Right forelimb (tissue), 1 donor: Measurements from ENCODE around the gene EFTUD2.
"Not testable (repeated sequence)": the region's sequence is repeated elsewhere in the genome, so short reads cannot be mapped to it uniquely, and the experiment has no call there.

Experiments used
- DNase-seq: peaks from one replicate; pipeline ENCODE4 v3.0.0-alpha.2; 2018

The EFTUD2 gene

DNA sequence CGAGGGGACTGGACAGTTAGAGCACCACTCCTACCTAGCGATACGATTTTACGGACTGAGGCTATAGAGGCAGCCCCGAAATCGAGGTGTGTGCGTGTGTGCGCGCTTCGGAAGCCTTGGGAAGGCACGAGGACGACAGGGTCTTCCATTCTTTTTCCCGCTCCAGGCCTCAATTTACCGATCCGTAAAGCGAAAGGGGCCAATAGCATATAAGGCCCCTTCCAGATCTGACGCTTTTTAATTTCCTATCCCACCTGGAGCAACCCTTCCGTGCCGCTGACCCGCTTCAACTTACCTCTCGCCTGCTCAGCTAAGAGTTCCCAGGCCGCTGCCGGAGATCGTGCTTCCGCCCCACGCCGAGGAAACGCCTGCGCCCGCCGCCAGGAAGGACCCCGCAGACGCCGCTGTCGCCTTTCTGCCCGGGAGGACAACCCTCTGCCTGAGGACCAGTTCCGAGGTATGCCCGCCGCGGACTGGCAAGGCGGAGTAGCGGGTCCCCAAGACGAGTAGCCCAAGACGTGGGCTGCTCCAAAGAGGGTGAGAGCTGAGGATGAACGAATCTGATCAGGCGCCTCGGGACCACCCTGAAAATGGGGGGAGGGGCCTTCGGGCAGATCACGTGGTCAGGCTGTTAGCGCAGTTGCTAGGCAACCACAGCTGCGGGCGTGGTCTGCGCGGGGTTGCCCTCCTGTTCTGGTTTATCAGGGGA, at the start of gene EFTUD2:
EFTUD2 (minus strand) TSS at position 372 of the 709 bp plus-strand sequence. CDS start 4,924 bp downstream, outside the sequence.
- DNase-seq: peak; percentile 99

DNA sequence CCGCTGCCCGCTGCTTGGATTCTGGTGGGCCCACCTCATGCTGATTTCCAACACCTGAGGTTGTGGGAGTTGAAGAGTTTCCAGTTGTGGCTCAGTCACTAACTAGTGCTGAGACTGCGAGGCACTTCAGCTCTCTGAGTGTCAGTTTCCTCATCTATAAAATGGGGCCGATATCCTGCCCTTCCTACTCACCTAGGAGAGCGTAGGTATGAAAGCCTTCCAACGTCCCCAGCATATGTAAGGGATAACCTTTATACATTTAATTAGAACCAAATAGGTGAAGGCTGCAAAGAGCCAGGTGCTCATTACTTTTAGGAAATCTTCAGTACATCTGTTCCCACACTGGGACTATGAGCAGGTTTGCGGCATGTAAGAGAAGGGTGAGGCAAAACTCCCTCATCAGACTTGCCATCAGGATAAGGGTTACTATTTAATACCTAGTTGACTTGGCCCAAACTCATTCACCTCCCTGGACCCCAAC, 49.1 kb upstream of the EFTUD2 start:
- DNase-seq: no peak

DNA sequence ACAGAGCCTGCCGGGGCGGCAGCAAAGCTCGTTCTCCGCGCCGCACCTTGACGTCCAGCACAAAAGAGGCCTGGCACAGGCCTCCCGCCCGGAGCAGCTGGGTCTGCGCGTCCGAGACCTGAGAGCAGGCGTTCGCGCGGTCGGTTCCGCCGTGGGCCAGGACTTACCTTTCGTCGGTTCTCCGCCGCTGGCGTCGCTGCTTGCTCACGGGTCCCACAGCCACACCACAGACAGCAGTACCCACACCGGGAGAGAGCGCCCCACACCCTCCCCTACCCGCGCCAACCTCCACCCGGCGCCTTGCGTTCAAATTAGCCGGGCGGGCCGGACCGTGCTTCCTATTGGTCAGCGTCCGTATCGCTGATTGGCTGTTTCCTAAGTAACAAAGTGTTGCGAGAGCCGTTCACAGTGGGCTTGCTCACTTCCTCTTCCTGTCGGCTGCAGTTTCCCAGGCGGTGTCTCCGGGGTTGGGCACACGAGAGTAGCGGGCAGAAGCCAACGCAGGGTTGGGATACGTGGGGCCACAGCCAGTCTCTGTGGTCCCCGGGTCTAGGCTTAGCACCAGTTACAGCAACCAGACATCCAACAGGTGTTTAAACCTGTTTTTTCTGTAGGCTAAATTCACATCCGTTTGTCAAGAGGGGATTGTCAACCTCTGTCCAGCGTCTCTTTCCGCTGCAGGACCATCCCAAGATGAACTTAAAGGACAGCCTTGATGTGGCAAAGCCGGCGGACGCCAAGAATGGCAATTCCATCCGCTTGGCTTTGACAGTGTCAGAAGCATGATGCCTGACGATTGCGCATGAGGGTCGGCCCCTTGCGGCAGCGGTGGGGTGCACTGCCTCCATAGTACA, 48.4 kb upstream of the EFTUD2 start, which contains the start of gene KIF18B:
KIF18B (minus strand) TSS at position 313 of the 854 bp plus-strand sequence. CDS start 11,429 bp downstream, outside the sequence.
- DNase-seq: peak; percentile 90

DNA sequence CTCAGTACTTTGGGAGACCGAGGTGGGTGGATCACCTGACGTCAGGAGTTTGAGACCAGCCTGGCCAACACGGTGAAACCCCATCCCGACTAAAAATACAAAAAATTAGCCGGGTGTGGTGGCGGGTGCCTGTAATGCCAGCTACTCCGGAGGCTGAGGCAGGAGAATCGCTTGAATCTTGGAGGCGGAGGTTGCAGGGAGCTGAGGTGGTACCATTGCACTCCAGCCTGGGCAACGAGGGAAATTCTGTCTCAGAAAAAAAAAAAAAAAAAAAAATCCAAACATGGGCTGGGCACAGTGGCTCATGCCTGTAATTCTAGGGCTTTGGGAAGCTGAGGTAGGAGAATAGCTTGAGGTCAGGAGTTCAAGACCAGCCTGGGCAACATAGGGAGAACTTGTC, 46.4 kb upstream of the EFTUD2 start:
- DNase-seq: not testable (repeated sequence)

DNA sequence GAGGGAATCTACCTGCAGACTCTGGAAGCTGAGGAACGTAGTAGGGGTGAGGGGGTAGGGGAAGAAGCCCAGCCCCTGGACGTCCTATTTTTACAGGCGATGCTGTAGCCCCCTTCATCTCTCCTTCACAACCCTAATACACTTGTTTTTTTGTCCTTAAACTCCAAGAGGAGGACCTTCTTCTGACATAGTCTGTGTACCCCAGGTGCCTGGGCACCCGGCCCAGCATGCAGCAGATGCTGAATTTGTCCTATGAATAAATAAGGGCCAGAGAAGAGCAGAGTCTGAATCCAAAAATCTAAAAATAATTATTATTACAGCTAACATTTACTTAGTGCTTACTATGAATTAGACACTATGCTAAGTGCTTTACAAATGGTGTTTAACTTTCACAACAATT, 43.2 kb upstream of the EFTUD2 start:
- DNase-seq: no peak

DNA sequence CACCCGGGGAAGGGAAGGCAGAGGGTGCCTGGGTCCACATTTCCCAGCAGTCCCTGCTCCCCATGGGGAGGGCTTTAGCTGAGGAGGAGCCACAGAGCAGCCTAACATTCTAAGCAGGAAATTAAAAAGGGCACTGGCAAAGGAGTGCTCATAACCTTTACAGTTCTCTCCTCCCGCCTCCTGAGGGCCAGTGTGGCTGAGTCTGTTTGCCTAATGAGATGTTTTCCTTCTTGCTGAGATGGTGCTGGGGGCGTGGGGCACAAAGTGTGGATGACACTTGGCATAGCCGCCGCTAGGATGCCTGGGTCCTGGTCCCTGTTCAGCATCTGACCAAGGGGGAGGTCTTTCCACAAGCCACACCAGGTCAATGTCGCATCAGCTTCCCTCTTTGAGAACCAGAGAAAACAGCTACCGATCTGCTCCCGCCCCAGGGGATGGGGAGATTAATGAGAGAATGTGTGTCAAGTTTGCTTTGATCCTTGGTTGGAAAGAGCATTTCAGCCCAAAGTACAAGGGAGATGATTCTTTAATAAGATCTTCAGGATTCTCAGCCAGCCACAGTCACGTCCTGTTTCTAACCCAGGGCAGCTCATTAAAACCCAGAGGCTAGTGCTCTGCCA, 42.6 kb upstream of the EFTUD2 start:
- DNase-seq: no peak

DNA sequence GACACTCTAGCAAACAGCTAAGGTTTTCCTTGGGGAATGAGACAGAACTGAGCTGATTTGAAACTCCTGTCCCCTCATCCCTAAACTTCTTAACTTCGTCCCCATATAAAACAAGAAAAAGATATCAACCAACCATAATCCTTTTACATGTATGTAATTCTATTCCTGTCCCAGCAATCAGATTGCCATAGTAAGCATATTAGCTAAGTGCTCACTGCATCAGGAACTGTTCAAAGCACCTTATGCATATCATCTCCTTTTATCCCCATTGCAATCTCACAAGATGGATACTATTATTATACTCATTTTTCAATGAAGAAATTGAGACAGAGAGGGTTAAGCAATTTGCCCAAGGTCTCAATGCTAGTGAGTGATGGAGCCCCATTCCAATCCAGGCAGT, 41.5 kb upstream of the EFTUD2 start:
- no peak for DNase-seq

DNA sequence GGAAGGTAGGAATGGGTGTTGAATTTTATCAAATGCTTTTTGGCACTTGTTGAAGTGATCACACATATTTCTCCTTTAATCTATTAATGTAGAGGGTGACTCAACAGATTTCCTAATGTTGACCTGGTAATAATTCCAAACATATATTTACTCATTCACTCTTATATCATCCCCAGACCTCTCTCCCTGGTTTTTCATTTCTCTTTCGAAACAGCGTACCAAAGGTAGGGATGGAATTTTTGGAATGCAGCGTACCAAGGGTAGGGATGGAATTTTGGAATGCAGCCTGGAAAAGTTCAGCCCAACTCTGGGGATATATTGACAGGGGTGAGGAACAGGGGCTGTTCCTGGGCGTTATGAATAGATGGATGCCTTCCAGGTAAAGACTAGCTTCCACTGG, 41.1 kb upstream of the EFTUD2 start:
- no peak for DNase-seq

DNA sequence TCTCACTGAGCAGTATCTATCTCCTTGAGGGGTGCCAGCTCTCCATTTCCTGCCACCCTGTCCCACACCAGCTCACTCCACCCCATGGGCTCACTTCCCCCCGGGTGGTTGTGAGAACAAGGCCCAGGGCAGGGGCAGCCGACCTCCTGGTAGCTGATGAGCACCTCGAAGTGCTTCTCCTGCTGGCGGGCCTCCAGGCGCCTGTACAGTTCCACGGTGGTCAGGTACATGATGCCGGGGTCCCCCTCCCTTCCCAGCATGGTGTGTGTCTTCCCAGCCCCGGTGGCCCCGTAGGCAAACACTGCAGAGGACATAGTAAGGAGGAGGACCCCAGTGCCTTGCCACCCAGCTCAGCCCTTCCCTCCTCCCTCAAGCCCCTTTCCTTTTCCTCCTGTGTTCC, 35.9 kb upstream of the EFTUD2 start:
- no peak for DNase-seq

DNA sequence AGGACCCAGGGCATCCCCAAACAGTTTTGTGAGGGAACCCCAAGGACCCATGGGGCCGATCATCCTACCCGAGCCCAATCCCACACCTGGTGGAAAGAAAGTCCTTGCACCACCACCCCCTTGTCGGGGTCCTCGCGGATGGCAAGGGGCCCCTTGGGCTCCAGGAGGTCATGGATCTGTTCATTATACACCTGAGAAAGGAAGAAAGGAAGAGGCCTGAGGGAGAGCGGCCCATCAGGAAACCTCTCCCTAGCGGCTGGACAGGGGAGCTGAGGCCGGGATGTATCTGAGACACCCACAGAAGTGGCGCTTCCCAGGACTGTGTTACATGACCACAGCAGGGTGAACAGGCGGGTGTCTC, 35.5 kb upstream of the EFTUD2 start:
- no peak for DNase-seq

DNA sequence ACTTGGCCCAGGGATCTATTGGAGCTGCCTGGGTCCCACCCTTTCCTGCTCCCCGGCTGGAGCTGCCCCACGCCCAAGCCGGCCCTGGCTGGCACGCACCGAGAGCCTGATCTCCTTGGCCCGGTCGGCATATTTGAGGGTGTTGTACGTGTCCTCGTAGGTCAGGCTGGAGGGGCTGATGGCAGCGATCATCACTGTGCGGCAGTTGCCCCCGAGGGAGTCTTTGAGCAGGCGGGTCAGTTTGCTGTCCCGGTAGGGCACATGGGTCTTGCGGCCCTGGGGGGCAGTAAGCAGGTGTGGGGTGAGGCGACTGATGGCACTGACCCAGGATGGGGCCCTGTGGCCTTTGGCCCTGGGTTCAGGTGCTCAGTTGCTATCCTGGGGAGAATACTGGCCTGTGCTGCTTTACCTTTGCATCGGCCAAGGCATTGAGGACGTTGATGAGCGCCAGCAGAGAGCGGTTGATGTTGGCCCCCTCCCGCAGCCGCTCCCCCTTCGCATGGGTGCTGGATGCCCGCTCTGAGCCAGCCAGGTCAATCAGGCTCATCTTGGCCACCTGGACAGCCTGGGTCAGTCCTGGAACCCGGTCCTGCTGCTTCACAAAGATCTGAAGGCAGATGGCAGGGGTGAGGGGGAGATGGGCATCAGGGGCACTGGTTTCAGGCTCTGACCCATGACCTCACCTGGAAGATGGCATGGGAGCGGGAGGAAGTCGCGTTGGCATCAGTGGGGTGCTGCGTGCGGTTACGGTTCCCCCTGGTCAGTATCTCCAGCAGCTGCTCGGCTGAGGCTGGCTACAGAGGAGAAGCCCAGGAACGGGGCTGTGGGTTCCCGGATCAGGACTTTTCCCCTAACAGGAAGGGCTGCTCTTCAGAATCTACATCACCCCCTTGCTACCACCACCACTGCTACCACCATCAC, 34.8 kb upstream of the EFTUD2 start:
- DNase-seq: no peak

DNA sequence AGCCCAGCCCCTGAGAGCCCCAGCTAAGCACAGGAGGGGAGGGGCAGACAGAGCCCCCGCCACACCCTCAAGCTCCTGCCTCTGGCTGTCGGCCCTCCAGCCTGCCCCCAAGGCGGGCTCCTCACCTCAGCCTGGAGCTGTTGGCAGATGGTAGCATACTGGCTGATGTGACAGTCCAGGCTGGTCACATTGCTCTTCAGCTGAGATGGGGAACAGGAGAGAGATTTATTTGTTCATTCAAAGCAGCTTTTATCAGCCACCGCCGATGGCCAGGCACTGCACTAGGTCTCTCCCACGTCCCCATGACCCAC, 33.5 kb upstream of the EFTUD2 start:
- DNase-seq: no peak

DNA sequence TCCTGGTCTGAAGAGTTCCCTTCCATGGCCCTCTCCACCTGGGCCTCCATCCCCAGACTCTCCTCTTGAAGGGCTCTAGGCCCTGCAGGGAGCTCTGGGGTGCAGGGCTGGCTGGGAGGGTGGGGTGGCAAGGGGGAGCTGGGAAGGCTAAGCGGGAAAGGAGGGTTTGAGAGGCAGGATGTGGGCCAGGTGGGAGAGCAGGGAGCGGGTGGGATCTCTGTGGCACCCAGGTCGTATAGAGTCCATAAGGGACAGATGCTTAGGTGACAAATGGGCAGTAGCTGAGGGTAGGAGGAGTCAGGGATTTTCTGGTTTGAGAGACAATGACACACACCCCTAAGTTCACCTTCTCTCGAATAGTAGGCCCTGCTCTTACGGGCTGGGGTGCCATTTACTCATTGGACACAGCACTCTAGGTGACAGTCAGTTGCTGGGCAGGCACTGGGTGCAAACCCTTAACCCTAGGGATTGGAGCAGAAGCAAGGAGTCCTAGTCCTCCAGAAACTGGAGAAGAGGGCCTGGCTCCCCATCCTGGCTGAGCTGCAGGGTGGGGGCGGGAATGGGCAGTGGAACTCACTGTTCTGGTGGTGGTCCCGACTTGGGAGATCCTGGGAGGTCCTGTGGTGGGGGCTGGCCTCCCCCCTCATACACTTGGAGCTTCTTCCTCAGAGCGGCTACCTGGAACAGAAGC, 33.0 kb upstream of the EFTUD2 start:
- no peak for DNase-seq

DNA sequence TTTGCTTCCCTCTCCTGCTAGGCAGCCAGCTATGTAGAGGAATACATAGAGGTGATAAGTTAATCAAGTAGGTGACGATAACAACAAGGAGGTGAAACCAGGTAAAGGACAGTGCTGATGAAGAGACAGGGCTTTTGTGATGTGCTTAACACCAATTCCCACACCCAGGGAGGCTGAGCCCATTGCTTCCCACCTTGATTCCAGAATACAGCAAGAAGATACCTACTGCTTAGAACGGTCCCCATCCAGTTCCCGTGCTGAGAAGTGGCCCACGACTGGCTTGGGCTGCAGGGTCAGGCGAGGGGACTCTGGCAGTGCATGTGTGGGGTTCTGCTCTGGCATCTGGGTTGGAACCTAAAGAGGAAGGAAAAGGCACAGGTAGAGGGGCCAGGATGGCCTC, 32.1 kb upstream of the EFTUD2 start:
- DNase-seq: peak; percentile 12

DNA sequence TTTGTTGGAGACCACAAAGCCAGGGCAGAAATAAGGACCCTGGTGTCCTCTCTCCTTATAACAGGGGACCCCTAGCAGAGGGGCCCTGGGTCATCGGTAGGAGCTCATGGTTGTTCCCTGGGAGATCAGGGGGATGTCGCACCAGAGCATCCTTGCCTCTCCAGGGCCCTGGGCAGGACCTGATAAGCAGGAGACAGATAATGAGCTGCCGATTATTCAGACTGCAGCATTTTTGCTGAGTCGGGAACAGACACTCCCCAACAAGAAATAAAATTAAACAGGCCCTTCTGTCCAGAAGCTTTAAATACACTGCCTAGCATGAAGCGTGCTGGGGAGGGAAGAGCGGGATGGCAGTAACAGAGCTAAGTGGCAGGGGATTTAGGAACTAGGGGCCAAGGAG, 31.4 kb upstream of the EFTUD2 start:
- no peak for DNase-seq

DNA sequence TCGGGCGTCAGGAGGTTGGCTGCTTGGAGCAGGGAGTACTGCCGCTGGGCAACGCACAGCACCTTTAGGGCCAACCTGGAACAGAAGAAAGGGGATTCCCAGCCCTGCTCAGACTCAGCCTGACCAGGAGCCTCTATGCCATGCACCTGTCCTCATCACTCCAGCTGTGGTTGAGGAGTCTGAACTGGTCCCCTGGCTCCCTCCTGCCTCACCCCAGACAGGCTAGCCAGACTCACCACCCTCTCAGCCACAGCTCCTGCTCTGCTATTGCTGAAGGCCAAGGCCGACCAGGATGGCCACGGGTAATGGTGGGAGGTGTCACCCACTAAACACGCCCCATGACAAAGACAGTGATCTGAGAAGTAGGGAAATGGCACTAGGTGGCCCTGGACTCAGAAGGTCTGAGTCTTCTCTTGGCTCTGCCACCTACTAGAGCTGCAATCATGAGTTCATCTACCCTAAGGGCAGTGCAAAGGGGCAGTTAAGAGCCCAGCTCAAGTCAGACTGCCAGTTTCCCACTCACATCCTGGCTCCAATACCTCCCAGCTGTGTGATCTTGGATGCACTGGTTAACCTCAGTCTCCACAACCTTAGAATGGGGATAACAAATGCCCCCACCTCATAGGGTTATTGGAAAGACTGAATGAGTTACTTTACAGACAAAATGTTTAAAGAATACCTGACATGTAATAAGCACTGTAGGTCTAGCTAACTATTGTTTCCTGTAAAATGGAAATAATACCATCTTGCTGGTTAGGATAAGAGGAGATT, 29.9 kb upstream of the EFTUD2 start:
- peak; percentile 22 for DNase-seq

DNA sequence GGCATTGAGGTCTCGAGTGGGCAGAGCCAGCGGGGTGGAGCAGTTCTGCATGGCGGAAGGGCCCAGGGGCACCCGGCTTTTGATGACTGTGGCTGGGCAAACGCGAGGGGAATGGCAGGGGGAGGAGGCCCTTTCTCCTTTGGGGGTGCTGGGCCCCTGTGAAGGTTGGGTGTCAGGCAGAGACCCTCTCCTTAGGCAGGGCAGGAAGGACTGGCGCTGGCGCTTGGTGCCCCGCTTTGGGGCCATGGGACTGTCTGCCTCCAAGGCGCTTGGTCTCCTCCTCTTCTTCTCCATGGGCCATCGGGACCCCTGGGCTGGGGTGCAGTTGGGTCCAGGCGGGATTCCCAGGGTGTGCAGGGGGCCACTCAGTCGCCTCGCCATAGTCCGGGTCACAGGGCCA, 28.9 kb upstream of the EFTUD2 start:
- DNase-seq: peak; percentile 11

DNA sequence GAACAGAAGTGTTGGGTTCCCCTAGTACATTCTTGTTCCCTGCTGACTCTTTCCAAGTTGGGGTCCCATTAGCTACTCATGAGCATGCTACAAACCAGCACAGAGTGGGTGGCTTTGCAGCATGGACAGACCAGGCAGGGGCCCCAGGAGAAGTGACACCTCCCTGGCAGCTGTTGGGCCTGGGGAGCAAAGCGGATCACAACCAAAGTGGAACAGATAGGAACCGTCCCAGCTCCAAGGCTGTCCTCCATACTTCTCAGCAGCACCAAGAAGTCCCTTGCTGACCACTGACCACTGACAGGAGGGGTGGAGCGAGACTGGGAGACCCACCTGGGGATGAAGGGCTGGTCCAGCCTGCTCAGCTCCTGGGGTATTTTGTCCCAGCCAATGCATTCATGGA, 28.5 kb upstream of the EFTUD2 start:
- DNase-seq: peak; percentile 35

DNA sequence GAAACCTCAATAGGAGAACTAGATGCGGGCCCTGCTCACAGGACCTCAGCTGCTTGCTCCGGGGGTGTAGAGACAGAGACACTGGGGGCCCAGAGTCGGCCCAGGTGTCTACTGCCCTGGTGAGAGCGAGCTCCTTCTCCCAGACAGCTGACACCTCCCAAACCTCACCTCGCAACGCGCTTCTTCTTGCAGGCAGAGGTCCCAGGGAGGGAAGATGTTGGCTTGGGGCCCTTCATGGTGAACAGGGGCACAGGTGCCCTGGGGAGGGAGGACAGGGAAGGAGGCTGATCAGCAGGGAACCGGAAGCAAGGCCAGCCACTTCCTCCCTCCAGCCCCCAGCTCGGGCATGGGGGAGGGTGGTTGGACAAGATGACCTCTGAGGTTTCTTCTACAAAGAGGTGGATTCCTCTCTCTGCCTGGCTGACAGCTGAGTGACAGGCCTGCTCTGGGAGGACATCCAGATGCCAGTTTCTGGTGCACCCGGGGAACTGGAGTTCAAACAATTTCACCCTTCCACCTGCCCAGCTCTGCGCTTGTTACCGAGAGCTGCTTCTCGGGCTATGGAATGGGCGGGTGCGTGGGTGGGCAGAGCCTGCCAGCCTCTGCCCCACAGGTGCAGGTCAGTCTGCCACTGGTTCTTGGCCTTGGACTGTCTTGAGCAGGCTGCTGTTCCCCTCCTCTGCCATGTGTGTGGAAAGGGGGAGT, 27.7 kb upstream of the EFTUD2 start:
- DNase-seq: peak; percentile 38
